ENCODE data around the gene ADH7.
"Not testable (repeated sequence)": the region's sequence is repeated elsewhere in the genome, so short reads cannot be mapped to it uniquely, and the experiment has no call there.

Gene ADH7

GRCh38 chr4:99435154-99435553 is at the start of gene ADH7:
TSS of gene ADH7 (minus strand) at chr4:99435342. CDS start at chr4:99435233, 109 bp downstream.
- no peak for DNase-seq

DNA sequence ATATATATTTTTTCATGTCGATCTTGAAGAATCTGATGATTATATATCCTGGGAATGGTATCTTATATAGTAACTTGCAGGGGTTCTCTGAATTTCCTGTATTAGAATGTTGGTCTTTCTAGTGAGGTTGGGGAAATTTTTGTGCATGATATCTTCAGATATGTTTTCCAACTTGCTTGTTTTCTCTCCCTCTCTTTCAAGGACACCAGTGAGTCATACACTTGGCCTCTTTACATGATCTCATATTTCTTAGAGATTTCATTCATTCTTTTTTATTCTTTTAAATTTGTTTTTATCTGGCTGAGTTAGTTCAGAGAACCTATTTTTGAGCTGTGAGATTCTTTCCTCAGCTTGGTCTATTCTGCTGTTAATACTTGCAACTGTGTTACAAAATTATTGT is 48.5 kb upstream of the ADH7 start:
- DNase-seq: no peak

- no peak for DNase-seq
These were observed 38.0 kb upstream of the ADH7 start for GRCh38 chr4:99473131-99473530.

- DNase-seq: no peak
These were observed 36.8 kb upstream of the ADH7 start for GRCh38 chr4:99471896-99472295.

DNA sequence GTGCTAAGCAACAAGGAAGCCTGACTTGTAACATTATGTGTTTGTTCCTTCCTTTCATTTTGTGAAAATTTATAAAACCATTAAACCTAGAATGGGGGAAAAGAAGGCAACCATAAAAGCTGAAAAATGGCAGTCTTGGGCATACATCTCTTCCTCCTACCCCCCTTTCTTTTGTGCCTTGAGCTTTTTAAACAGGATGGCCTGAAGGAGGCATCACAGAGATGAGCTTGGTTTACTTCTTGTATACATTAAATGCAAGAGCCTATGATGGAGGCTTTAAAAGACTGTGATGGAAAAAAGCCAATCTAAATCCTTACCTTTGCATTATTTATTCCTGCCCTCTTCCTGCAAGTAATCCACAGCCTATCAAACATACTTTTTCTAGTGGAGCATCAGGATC is 36.2 kb upstream of the ADH7 start:
- no peak for DNase-seq

GRCh38 chr4:99468889-99469288 is 33.7 kb upstream of the ADH7 start:
- DNase-seq: no peak

- DNase-seq: no peak
These were observed 32.7 kb upstream of the ADH7 start for GRCh38 chr4:99467887-99468286.

GRCh38 chr4:99463566-99463965 is 28.4 kb upstream of the ADH7 start:
- DNase-seq: no peak

DNA sequence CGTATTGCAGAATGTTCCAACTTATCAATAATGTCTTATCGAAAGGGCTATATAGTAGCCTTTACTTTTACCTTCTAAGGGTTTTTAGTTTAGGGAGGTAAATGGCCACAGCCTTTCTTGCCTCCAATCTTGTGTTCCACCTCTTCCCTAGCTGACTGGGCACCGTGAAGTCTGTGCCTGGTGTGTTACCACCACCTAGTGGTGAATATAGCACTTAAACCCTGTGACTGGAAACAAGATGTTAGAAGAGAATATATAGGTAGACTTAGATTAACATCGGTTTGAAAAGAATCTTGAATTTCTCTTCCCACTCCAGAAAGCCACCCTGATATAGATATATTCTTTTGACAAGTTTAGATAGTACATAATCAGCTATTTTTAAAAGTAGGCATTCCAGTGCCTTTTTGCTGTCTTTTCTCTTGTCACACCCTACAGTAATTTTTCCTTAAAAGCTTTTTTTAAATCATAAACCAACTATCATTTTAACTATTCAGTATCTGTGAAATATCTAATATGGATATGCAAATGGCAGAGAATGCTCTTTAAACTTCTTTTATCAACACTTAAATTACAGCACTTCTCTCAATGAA is 27.8 kb upstream of the ADH7 start:
- peak; percentile 37 to 54 for DNase-seq

DNA sequence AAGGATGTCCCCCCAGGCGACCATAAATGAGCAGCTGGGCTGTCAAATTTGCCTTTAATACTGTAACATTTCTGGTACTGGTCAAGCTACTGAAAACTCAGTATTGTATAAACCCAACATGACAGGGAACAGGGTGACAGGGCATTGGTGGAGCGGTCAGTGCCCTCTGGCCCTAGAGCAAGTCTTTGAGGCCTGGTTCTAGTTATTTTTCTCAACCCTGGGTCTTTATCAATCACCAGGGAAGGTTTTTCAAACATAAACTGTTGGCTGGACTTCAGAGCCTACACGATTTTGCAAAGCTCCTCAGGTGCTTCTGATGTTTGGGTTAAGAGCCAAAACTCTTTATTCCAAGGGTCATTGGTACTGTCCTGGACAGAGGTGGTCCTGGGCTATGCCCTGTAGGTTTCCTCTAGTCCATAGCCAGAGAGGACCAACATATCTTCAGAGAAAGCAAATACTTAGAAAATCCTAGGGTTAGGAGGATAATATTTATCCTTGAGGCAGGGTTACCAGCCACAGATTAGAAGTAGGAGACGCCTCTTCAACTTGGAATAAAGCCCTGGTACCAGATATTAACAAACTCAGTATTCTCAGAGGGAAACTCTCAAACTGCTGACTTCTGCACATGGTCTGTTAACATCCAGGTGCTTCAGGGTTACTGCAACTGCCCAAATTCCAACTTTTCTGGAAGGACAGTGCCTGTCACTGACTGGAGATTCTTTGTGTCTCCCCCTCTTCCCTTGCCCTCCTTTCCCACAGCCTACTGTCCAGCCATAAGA is 26.7 kb upstream of the ADH7 start:
- no peak for DNase-seq

DNA sequence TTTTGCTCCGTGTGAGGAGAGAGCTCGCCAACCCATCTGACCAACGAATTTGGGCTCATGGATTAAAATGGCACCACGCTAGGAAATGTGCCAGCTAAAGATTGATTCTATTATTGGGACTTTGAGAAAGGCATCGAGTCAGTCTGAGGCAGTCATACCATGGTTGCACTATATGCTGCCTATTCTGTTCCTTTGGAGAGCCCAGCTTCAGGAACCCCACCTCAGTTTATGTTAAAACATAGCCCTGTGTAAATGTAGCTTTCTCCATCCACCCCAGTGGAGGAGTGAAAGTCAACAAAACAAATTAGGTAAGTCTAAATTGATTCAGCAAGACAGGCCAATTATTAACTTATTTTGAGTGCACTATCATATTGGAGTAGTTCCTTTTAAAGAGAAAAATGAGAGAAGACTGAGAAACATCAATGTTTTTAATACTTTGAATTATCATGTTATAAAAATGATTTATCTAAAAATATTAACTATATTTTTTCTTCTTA is 24.5 kb upstream of the ADH7 start:
- no peak for DNase-seq

DNA sequence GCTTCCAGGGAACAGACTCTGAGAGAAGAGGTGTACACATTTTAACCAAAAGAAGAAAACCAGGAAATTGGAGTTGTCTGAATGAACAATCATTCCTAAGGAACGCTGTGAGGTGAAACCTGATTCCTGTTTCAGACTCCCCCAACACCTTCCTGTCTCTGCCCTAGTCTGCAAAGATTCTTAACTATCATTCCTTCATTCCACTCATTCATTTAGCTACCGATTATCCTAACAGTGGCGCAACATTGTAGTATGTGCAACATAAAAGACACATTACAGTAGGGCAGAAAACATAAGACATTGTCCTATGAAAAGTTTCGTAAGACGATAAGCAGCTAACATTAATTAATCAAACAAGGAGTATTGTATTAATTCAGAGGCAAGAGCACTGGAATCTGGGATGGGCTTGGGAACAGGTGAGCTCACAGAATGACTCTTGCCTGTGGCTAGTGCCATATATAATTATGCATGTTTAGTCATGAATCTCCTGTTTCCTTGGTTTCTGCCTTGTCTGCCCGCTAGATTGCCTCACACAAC is 23.8 kb upstream of the ADH7 start:
- no peak for DNase-seq

GRCh38 chr4:99457676-99458075 is 22.5 kb upstream of the ADH7 start:
- DNase-seq: no peak

GRCh38 chr4:99457270-99457669 is 22.1 kb upstream of the ADH7 start:
- no peak for DNase-seq

GRCh38 chr4:99447513-99447912 is 12.4 kb upstream of the ADH7 start:
- no peak for DNase-seq

DNA sequence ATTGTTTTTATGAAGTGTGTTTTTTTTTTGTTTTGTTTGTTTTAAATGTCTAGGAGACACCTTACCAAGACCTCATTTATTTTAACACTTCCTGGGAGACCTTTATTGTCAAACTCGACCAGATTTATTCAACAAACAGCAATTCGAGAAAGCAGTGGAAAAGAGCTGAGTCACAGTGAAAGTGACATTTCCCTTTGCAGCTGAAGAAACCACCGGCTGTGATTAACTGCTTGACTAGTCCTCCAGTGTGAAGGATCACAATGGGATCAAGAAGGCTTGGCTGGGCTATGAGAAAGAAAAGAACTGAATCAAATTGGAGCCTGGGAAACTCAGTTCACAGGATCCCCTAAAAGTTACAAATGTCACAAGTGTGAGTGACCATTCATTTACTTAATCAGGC is 11.9 kb upstream of the ADH7 start:
- no peak for DNase-seq

DNA sequence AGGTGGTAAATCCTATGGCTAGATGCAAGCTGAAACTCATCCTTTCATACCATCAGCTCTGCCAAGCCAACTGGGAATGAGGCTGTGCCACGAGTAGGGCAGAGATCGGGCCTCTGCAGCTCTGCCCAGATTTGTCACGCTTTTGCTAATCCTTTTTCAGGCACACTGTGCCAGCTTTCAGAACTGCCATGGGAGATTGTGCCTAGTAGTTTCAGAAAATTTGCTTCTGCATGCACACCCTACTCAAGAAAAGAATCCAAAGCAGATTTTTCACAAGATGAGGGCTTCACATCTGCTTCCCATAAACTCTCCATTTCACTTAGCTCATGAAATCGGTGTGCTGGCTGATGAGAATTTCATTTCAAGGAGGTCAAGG is 3.3 kb upstream of the ADH7 start:
- no peak for DNase-seq

- no peak for DNase-seq
These were observed 2.7 kb upstream of the ADH7 start for GRCh38 chr4:99437723-99438404.

DNA sequence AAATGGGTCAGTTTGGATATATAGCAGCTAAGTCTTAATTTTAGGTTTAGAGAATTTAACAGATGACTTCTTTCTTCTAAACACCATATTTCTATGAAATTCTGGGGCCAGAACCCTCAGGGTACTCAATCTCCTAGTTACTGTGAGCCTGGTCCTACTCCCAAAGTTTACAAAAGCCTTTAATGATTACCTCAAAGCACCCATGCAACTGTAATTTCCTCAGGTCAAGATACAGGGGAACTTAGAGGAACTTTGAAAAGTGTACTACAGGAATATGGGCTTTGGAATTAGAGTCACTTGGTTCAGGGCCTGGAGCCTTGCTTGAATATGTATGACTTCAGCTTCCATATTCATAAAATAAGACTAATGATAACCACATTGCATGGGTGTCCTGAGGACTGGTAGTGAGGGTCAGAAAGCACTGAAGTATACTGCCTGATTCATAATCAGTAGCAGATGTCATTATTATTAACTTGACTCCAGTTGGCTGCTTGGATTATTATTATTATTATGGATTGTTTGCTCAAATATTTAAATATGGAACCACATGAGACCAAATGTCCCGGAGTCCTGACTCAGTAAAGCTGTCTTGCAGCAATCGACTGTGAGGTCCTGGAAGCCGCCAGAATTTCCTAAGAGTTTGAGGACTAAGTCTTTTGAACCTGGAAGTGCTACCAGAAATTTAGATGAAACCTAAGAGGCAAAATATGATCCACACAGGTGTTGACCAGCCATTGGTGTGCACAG is 2.0 kb upstream of the ADH7 start:
- DNase-seq: no peak

- DNase-seq: no peak
These were observed 1.3 kb upstream of the ADH7 start for GRCh38 chr4:99436462-99436861.

- DNase-seq: no peak
These were observed 5.0 kb downstream of the ADH7 start for GRCh38 chr4:99430106-99430505.

DNA sequence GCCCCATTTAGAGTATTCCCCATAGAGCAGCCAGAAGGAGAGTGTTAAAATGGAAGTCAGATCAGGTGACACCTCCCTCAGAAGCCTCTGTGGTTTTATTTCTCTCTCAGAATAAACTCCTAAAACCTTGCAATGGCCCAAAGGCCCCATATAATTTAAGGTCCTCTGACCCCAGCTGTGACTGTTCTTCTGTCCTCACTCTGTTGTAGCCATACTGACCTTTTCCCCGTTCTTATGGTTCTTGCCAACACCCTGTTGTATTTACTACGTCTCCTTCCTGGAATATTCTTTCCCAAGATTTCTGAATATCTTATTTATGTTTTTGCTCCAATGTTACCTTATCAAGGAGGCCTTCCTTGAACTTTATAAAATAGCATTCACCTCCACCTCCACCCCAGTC is 18.0 kb downstream of the ADH7 start:
- no peak for DNase-seq

- DNase-seq: not testable (repeated sequence)
These were observed 19.4 kb downstream of the ADH7 start for GRCh38 chr4:99415762-99416161.
